OCI-LY1 (cell line): ENCODE results near the gene CDC42EP3.

Experiments used
- EZH2 ChIP-seq: fragments of 200-600 bp; sonication (generic), shearing (Covaris generic); IDR thresholded peaks from 2 replicates; pipeline ENCODE4 v1.8.0; 2017; ENCODE audit warnings: borderline replicate concordance, mixed run types, mild to moderate bottlenecking, antibody characterized with exemption, low read length, moderate library complexity, mixed read lengths
- TF ChIP-seq, protein P1 (sequence below): fragments of 200-600 bp; sonication (generic), shearing (Covaris generic); IDR thresholded peaks from 2 replicates; pipeline ENCODE4 v1.5.1; 2017; ENCODE audit warnings: mild to moderate bottlenecking, antibody characterized with exemption, low read length, moderate library complexity, mixed read lengths

- TF ChIP-seq, protein P1, sequence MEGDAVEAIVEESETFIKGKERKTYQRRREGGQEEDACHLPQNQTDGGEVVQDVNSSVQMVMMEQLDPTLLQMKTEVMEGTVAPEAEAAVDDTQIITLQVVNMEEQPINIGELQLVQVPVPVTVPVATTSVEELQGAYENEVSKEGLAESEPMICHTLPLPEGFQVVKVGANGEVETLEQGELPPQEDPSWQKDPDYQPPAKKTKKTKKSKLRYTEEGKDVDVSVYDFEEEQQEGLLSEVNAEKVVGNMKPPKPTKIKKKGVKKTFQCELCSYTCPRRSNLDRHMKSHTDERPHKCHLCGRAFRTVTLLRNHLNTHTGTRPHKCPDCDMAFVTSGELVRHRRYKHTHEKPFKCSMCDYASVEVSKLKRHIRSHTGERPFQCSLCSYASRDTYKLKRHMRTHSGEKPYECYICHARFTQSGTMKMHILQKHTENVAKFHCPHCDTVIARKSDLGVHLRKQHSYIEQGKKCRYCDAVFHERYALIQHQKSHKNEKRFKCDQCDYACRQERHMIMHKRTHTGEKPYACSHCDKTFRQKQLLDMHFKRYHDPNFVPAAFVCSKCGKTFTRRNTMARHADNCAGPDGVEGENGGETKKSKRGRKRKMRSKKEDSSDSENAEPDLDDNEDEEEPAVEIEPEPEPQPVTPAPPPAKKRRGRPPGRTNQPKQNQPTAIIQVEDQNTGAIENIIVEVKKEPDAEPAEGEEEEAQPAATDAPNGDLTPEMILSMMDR, result no peak
- TF ChIP-seq EZH2, result no peak
These were observed 4.8 kb upstream of the CDC42EP3 start for GRCh38 chr2:37676274-37676673.
